ENCODE data around the gene DGKG.

DNA sequence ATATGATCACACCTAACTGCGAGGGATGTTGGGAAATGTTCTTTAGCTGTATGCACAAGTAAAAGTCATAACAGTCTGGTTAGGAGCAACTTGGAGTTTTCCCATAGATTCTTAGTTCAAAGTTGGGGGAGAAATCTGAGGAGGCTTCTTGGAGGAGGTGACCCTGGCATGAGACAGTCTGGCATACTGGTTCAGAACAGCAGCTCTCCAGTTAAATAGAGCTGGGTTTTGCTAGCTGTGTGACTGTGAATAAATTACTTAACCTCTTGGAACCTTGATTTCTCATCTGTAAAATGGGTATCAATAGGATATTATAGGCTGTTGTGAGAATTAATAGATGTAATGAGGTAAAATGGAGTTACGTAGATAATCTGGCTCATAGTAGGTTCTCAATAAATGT is 49.1 kb upstream of the DGKG start:
- no peak for TF ChIP-seq EZH2 (IDR thresholded peaks at IDR 0.05)
- TF ChIP-seq, protein P1, sequence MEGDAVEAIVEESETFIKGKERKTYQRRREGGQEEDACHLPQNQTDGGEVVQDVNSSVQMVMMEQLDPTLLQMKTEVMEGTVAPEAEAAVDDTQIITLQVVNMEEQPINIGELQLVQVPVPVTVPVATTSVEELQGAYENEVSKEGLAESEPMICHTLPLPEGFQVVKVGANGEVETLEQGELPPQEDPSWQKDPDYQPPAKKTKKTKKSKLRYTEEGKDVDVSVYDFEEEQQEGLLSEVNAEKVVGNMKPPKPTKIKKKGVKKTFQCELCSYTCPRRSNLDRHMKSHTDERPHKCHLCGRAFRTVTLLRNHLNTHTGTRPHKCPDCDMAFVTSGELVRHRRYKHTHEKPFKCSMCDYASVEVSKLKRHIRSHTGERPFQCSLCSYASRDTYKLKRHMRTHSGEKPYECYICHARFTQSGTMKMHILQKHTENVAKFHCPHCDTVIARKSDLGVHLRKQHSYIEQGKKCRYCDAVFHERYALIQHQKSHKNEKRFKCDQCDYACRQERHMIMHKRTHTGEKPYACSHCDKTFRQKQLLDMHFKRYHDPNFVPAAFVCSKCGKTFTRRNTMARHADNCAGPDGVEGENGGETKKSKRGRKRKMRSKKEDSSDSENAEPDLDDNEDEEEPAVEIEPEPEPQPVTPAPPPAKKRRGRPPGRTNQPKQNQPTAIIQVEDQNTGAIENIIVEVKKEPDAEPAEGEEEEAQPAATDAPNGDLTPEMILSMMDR (IDR thresholded peaks at IDR 0.05) = no peak
